IgD-negative memory B cell (primary cell): ENCODE data around the gene GZMB. TPM values are rescaled to one million over a fixed set of nuclear protein-coding genes. Genes with fewer than 3 reads are reported as not detected.
A peak's percentile ranks its signal among the peaks of the same experiment; 100 is the strongest.
"Not testable (repeated sequence)": the region's sequence is repeated elsewhere in the genome, so short reads cannot be mapped to it uniquely, and the experiment has no call there.

ENCODE experiments used
- H3K27ac Mint-ChIP-seq, 3 donors: one replicate each; pipeline ENCODE4 v1.8.0; 2020 to 2022; ENCODE audit warnings: mild to moderate bottlenecking in 3 of 3, mixed read lengths in 3 of 3, moderate library complexity in 1 of 3
- H3K27me3 Mint-ChIP-seq: one replicate; pipeline ENCODE4 v1.8.0; 2021; ENCODE audit warnings: mixed read lengths
- H3K36me3 Mint-ChIP-seq: one replicate; pipeline ENCODE4 v1.8.0; 2020; ENCODE audit warnings: mild to moderate bottlenecking, mixed read lengths
- H3K4me1 Mint-ChIP-seq, 3 donors: one replicate each; pipeline ENCODE4 v1.8.0; 2020 to 2022; ENCODE audit warnings: mixed read lengths in 3 of 3, mild to moderate bottlenecking in 1 of 3
- H3K4me3 Mint-ChIP-seq, 4 donors: one replicate each; pipeline ENCODE4 v1.8.0; 2020 to 2022; ENCODE audit warnings: mild to moderate bottlenecking in 4 of 4, mixed read lengths in 4 of 4, moderate library complexity in 3 of 4
- H3K9me3 Mint-ChIP-seq, 3 donors: one replicate each; pipeline ENCODE4 v1.8.0; 2020 to 2021; ENCODE audit warnings: mixed read lengths in 3 of 3, mild to moderate bottlenecking in 1 of 3
- polyA plus RNA-seq: library from polyadenylated mRNA; unstranded; fragments of 300-500 nt; fragmentation: Illumina TruSeq; gene quantifications from one replicate; pipeline ENCODE4 v1.2.3, GENCODE V29; 2021

The GZMB gene
- polyA plus RNA-seq, 1 donor from 2014 or later: 7.9 TPM

GRCh38 chr14:24609655-24610344, 24.2 kb downstream of the GZMB start, which contains the start of gene GZMH:
Gene GZMH, minus strand, starts transcription at chr14:24609685. Its CDS starts 72 bp downstream, at chr14:24609613.
- peak within 1 kb of the TSS in 1 of 3 donors; percentile 60 for H3K27ac Mint-ChIP-seq
- peaks cover 16 to 37% (median 25%) of the 10 kb centered on the region in 3 donors for H3K4me1 Mint-ChIP-seq
- no peaks in the 10 kb centered on the region for H3K27me3 Mint-ChIP-seq
- H3K9me3 Mint-ChIP-seq: no peaks in the 10 kb centered on the region
- peak within 1 kb of the TSS in 1 of 4 donors; percentile 80 for H3K4me3 Mint-ChIP-seq
- no peaks in the 10 kb centered on the region for H3K36me3 Mint-ChIP-seq

- Mint-ChIP-seq H3K4me1 (peaks cover 16 to 37% (median 25%) of the 10 kb centered on the region in 3 donors), H3K4me3 (peak overlapping the region in 1 of 4 donors; percentile 80), H3K27ac (peak overlapping the region in 1 of 3 donors; percentile 93), H3K27me3 (peaks cover 4% of the 10 kb centered on the region), H3K9me3 (no peaks in the 10 kb centered on the region), H3K36me3 (no peaks in the 10 kb centered on the region)
Observed at GRCh38 chr14:24607635-24608514, 26.1 kb downstream of the GZMB start.

GRCh38 chr14:24607081-24607480, 26.9 kb downstream of the GZMB start:
- H3K9me3 Mint-ChIP-seq: no peaks in the 10 kb centered on the region
- no peaks in the 10 kb centered on the region for H3K36me3 Mint-ChIP-seq
- peaks cover 4% of the 10 kb centered on the region for H3K27me3 Mint-ChIP-seq
- peaks cover 16 to 34% (median 25%) of the 10 kb centered on the region in 3 donors for H3K4me1 Mint-ChIP-seq
- H3K4me3 Mint-ChIP-seq: peak overlapping the region in 2 of 4 donors; percentile 63 to 78
- peak overlapping the region in 2 of 3 donors; percentile 24 to 93 for H3K27ac Mint-ChIP-seq

GRCh38 chr14:24606297-24606696, 27.7 kb downstream of the GZMB start:
- Mint-ChIP-seq H3K9me3 (no peaks in the 10 kb centered on the region), H3K27ac (peak overlapping the region in 1 of 3 donors; percentile 78), H3K4me1 (peaks cover 16 to 33% (median 25%) of the 10 kb centered on the region in 3 donors), H3K4me3 (peak overlapping the region in 1 of 4 donors; percentile 49), H3K36me3 (no peaks in the 10 kb centered on the region), H3K27me3 (peaks cover 7% of the 10 kb centered on the region)

GRCh38 chr14:24605435-24606190, 28.4 kb downstream of the GZMB start:
- Mint-ChIP-seq H3K4me1 (peaks cover 16 to 33% (median 25%) of the 10 kb centered on the region in 3 donors), H3K9me3 (peaks cover 0 to 3% (median 0%) of the 10 kb centered on the region in 3 donors), H3K4me3 (peak overlapping the region in 1 of 4 donors; percentile 81), H3K27ac (peak overlapping the region in 2 of 3 donors; percentile 63 to 78), H3K27me3 (peaks cover 7% of the 10 kb centered on the region), H3K36me3 (no peaks in the 10 kb centered on the region)

- Mint-ChIP-seq H3K9me3 (peaks cover 2 to 21% (median 20%) of the 10 kb centered on the region in 3 donors), H3K27ac (no peak overlapping the region)
Observed at GRCh38 chr14:24597403-24597802, 36.6 kb downstream of the GZMB start.

GRCh38 chr14:24595073-24595808, 38.7 kb downstream of the GZMB start:
- Mint-ChIP-seq H3K4me3 (no peak overlapping the region), H3K27ac (no peak overlapping the region), H3K4me1 (no peaks in the 10 kb centered on the region), H3K9me3 (peaks cover 2 to 22% (median 20%) of the 10 kb centered on the region in 3 donors), H3K27me3 (peaks cover 9% of the 10 kb centered on the region), H3K36me3 (peaks cover 6% of the 10 kb centered on the region)

More at GRCh38 chr14:24597403-24597802, 36.6 kb downstream of the GZMB start:
- peaks cover 6% of the 10 kb centered on the region for H3K36me3 Mint-ChIP-seq
- peaks cover 9% of the 10 kb centered on the region for H3K27me3 Mint-ChIP-seq
- no peak overlapping the region for H3K4me3 Mint-ChIP-seq
- H3K4me1 Mint-ChIP-seq: no peaks in the 10 kb centered on the region

- H3K9me3 Mint-ChIP-seq: peaks cover 7 to 22% (median 18%) of the 10 kb centered on the region in 3 donors
- not testable (repeated sequence) for H3K27ac Mint-ChIP-seq, H3K4me3 Mint-ChIP-seq, H3K4me1 Mint-ChIP-seq, H3K36me3 Mint-ChIP-seq, H3K27me3 Mint-ChIP-seq
Observed at GRCh38 chr14:24591004-24591403, 43.0 kb downstream of the GZMB start.

- peaks cover 7 to 14% (median 13%) of the 10 kb centered on the region in 3 donors for H3K9me3 Mint-ChIP-seq
- H3K4me1 Mint-ChIP-seq, H3K27me3 Mint-ChIP-seq: not testable (repeated sequence)
Observed at GRCh38 chr14:24584402-24584801, 49.6 kb downstream of the GZMB start.

More at GRCh38 chr14:24584402-24584801, 49.6 kb downstream of the GZMB start:
- not testable (repeated sequence) for H3K36me3 Mint-ChIP-seq, H3K4me3 Mint-ChIP-seq, H3K27ac Mint-ChIP-seq

Other genes starting within 250 kb of the GZMB start
- gene NYNRIN, start 235.2 kb downstream of the GZMB start, polyA plus RNA-seq: not detected
- gene CBLN3, start 204.5 kb downstream of the GZMB start, polyA plus RNA-seq: 2.9 TPM
- gene KHNYN, start 204.2 kb downstream of the GZMB start, polyA plus RNA-seq: 26.5 TPM
- gene SDR39U1, start 191.4 kb downstream of the GZMB start, polyA plus RNA-seq: 94.0 TPM
- not detected for gene CMA1, start 125.9 kb downstream of the GZMB start, polyA plus RNA-seq
- gene CTSG, start 57.9 kb downstream of the GZMB start, polyA plus RNA-seq: not detected
- 24.2 TPM for gene GZMH, start 24.5 kb downstream of the GZMB start, polyA plus RNA-seq